ENCODE results near the gene EIF2B4.

DNA sequence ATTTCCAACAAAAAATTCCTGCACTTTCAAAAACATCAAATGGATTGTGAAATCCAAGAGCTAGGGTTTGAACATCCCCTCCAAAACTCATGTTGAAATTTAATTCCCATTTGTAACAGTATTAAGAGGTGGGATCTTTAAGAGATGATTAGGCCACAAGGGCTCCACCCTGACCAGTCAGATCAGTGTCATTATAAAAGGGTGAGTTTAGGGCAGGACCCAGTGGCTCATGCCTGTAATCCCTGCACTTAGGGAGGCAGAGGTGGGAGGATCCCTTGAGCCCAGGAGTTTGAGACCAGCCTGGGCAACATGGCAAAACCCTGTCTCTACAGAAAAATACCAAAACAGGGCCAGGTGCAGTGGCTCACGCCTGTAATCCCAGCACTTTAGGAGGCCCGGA lies 22.5 kb downstream of the EIF2B4 start:
- TF ChIP-seq, protein P1, sequence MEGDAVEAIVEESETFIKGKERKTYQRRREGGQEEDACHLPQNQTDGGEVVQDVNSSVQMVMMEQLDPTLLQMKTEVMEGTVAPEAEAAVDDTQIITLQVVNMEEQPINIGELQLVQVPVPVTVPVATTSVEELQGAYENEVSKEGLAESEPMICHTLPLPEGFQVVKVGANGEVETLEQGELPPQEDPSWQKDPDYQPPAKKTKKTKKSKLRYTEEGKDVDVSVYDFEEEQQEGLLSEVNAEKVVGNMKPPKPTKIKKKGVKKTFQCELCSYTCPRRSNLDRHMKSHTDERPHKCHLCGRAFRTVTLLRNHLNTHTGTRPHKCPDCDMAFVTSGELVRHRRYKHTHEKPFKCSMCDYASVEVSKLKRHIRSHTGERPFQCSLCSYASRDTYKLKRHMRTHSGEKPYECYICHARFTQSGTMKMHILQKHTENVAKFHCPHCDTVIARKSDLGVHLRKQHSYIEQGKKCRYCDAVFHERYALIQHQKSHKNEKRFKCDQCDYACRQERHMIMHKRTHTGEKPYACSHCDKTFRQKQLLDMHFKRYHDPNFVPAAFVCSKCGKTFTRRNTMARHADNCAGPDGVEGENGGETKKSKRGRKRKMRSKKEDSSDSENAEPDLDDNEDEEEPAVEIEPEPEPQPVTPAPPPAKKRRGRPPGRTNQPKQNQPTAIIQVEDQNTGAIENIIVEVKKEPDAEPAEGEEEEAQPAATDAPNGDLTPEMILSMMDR (conservative IDR thresholded peaks at IDR 0.05 in 1 of 2, IDR thresholded peaks at IDR 0.05 in 1 of 2; ENCODE audit: low read depth in 1 of 2, low read length in 2 of 2) = no peak
- TF ChIP-seq EZH2 (IDR thresholded peaks at IDR 0.05; ENCODE audit: low read length, missing control alignments) = no peak

Measured in fibroblast of lung (primary cell).